Cardiac muscle cell (in vitro differentiated cells and primary cell): ENCODE data around the gene VTCN1. TPM values are rescaled to one million over a fixed set of nuclear protein-coding genes. Genes with fewer than 3 reads are reported as not detected.

ENCODE experiments used
- DNase-seq, 2 donors: peaks; one replicate each; pipeline versions ENCODE4 v3.0.0 to v3.0.0-alpha.2; 2010 to 2017; ENCODE audit warnings: low read depth in 1 of 2, low spot score in 1 of 2
- H3K27ac ChIP-seq: fragments of 200-600 bp; sonication (generic); 2 replicates; pipeline ENCODE4 v1.5.1; 2016
- H3K27me3 ChIP-seq: fragments of 200-600 bp; sonication (generic); 2 replicates; pipeline ENCODE4 v1.6.0; 2016; ENCODE audit warnings: control low read depth
- H3K36me3 ChIP-seq: fragments of 200-600 bp; sonication (generic); 2 replicates; pipeline ENCODE4 v1.5.1; 2016; ENCODE audit warnings: control low read depth
- H3K4me1 ChIP-seq: fragments of 200-600 bp; sonication (generic); 2 replicates; pipeline ENCODE4 v1.8.1; 2017; ENCODE audit warnings: low read depth, mild to moderate bottlenecking, mixed run types
- H3K4me3 ChIP-seq: fragments of 200-600 bp; sonication (generic); 2 replicates; pipeline ENCODE4 v1.5.1; 2016; ENCODE audit warnings: mild to moderate bottlenecking
- H3K9me3 ChIP-seq: fragments of 200-600 bp; sonication (generic); 2 replicates; pipeline ENCODE4 v1.5.1; 2017; ENCODE audit warnings: low read depth, mild to moderate bottlenecking, control low read depth
- CTCF ChIP-seq: IDR thresholded peaks from 2 replicates; pipeline ENCODE4 v1.5.1; 2012; ENCODE audit warnings: low read depth, mild to moderate bottlenecking, low read length
- polyA plus RNA-seq: library from polyadenylated mRNA; unstranded; fragments of >200 nt; fragmentation: Nextera tagmentation; extraction: Ambion mirVana; gene quantifications from 2 replicates; pipeline ENCODE4 v1.2.1, GENCODE V29; 2016
- total RNA-seq: library from RNA; depleted of rRNA; stranded (reverse); fragments of >200 nt; gene quantifications from 2 replicates; pipeline ENCODE4 v1.2.3, GENCODE V29; 2016

The VTCN1 gene
- total and polyA plus RNA-seq, 2 experiments from 2014 or later: 0.70 TPM; not detected in 1

- Histone ChIP-seq H3K36me3 (no peaks in the 10 kb centered on the region), H3K4me1 (peaks cover 34% of the 10 kb centered on the region), H3K4me3 (no peak overlapping the region), H3K9me3 (no peaks in the 10 kb centered on the region), H3K27me3 (no peaks in the 10 kb centered on the region), H3K27ac (no peak overlapping the region)
- TF ChIP-seq CTCF: no peak
- peak in 1 of 2 donors; percentile 14 for DNase-seq
Observed at GRCh38 chr1:117235863-117236465, 25.2 kb upstream of the VTCN1 start.

- H3K4me1 ChIP-seq: peaks cover 34% of the 10 kb centered on the region
- peak in 1 of 2 donors; percentile 10 for DNase-seq
- H3K36me3 ChIP-seq: no peaks in the 10 kb centered on the region
- H3K27ac ChIP-seq: peak overlapping the region; percentile 82
- H3K4me3 ChIP-seq: no peak overlapping the region
- H3K9me3 ChIP-seq: no peaks in the 10 kb centered on the region
- TF ChIP-seq CTCF: no peak
- H3K27me3 ChIP-seq: no peaks in the 10 kb centered on the region
Observed at GRCh38 chr1:117232531-117232930, 21.8 kb upstream of the VTCN1 start.

GRCh38 chr1:117231748-117232373 lies 21.1 kb upstream of the VTCN1 start:
- H3K4me1 ChIP-seq: peaks cover 34% of the 10 kb centered on the region
- H3K27me3 ChIP-seq: no peaks in the 10 kb centered on the region
- H3K4me3 ChIP-seq: no peak overlapping the region
- no peaks in the 10 kb centered on the region for H3K9me3 ChIP-seq
- no peak for TF ChIP-seq CTCF
- H3K36me3 ChIP-seq: no peaks in the 10 kb centered on the region
- peak overlapping the region; percentile 82 for H3K27ac ChIP-seq
- DNase-seq: peak in 1 of 2 donors; percentile 80

- Histone ChIP-seq H3K27me3 (no peaks in the 10 kb centered on the region), H3K36me3 (no peaks in the 10 kb centered on the region), H3K4me3 (no peak overlapping the region), H3K4me1 (peaks cover 34% of the 10 kb centered on the region), H3K9me3 (no peaks in the 10 kb centered on the region), H3K27ac (peak overlapping the region; percentile 82)
- no peak for TF ChIP-seq CTCF
- DNase-seq: no peak
Observed at GRCh38 chr1:117231312-117231711, 20.6 kb upstream of the VTCN1 start.

GRCh38 chr1:117229217-117229616 lies 18.5 kb upstream of the VTCN1 start:
- H3K27ac ChIP-seq: no peak overlapping the region
- DNase-seq: no peak
- no peak for TF ChIP-seq CTCF
- H3K4me1 ChIP-seq: peaks cover 29% of the 10 kb centered on the region
- H3K36me3 ChIP-seq: no peaks in the 10 kb centered on the region
- no peaks in the 10 kb centered on the region for H3K27me3 ChIP-seq
- no peak overlapping the region for H3K4me3 ChIP-seq
- no peaks in the 10 kb centered on the region for H3K9me3 ChIP-seq
